ENCODE measurements around the gene SPECC1.
A peak's percentile ranks its signal among the peaks of the same experiment; 100 is the strongest.
"Not testable (repeated sequence)": the region's sequence is repeated elsewhere in the genome, so short reads cannot be mapped to it uniquely, and the experiment has no call there.

Gene SPECC1

DNA sequence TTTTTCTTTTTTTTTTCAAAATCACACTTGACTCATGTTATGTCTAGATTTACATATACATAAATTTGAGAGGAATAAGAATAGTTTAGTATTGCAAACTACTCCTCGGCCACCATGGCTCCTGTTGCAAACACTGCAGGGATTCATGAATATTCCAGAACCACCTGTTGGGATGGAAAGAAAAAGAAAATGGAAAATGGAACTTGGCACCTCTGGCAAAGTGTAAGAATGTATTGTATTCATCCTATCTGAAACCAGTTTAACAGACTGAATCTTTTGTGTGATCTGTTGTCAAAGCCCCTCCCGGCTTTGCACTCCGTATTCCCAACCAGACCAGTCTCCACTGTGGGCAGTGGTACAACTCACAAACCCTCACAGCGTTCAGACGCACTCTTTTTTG is 124.4 kb downstream of the SPECC1 start:
- DNase-seq, result no peak

DNA sequence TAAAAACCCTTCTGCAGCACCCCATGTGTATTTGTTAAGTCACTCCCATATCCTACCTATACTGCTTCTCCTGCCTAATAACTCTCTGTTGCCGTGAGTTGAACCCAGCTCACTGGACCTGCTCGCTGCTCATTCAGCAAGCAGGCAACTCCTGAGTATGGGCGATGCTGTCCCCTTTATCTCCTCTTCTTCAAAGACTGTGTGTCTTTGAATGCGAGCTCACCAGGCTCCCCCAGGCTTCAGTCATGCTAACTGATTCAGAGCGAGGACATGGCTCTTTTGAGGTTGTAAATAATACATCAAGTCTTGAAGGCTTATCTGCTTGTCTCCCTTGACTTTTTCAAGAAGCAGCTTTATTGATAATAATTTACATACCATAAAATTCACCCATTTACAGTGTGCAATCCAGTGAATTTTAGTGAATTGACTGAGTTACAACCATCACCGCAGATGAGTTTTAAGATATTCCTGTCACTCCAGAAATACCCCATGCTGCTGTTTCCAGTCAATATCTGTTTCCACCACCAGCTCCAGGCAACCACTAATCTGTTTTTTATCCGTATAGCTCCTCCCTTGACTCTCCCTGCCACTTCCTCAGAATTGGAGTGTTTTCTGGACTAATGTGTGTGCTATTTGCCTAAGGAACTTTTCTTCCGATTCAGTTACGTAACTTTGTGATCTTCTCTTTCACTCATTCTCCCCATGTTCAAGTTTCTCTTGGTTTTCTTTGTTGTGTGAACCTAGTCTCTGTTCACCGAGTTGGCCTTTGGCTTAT is 132.2 kb downstream of the SPECC1 start:
- no peak for DNase-seq

DNA sequence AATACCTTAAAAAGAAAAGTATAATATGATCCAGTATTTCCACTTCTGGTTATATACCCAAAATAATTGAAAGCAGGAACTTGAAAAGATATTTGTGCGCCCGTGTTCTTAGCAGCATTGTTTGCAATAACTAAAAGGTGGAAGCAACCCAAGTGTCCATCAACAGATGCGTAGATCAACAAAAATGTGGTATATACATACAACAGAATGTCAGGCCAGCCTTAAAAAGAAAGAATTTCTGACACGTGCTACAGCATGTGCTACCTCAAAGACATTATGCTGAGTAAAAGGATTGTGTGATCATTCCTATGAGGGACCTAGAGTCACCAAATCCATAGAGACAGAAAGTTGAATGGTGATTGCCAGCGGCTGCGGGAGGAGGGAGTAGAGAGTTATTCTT is 133.1 kb downstream of the SPECC1 start:
- no peak for DNase-seq

DNA sequence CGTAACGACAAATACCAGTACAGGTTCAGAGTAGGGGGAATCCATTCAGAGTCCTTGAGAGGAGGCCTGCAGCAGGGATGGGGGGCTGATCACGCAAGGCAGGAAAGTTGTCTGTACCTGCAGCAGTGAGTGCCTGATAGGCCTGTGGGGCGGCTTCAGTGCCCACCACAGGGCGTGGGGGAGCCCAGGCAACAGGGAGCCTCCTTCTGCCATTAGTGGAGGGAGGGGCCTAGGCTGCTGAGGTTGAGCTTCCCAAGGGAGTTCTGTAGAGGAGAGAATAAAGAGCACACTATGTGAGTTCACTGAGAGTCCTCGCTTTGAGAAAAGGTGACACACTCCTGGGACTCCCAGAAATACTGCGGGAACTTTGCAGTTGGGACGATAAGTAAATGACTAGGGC is 134.6 kb downstream of the SPECC1 start:
- DNase-seq, result no peak

DNA sequence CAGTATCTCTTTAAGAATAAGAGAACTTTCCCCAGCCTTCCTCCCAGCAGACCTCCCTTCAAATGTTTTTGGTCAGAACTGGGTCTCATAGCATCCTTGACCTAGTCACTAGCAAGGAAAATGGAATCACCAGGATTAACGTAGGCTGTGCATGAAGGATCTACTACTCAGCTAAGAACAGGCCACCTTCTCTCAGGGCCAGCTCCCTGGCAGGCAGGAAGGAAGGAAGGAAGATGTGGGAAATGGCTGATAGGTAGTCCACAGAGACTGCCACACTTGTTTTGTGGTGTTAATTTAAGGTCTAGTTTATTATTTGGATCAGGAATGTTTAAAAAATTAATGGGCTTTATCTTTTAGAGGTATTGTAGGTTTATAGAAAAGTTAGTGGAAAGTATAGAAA is 136.4 kb downstream of the SPECC1 start:
- no peak for DNase-seq

DNA sequence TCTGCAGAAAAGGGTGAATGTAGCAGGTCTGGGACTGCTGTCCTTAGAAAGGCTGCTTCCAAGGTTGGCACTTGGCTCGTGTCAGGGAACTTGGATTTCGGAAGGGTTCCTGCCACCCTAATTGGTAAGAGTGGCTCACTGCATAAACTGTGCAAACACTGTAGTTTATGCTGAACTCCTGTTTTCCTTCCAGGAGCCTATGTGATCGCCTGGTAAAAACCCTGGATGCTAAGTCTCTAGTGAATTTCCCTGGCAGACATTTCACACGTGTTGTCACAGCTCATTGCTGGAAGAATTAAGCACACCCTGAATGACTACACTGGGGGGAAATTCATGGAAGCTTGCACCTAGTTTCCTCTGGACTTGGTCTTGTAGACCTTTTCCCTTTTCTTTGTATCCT is 140.1 kb downstream of the SPECC1 start:
- DNase-seq, result no peak

DNA sequence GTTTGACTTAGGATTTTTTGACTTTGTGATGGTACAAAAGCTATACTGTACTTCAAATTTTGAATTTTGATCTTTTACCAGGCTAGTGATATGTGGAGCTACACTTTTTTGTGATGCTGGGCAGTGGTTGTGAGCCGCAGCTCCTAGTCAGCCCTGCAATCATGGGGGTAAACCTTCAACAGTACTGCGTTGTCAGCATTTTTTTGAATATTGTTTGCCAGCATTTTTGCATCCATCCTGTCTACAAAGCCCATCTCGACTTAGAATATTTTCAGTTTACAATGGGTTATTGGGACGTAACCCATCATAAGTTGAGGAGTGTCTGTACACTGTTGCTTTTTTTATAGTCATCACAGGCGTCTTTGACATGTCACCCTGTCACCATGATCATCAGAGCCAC is 142.0 kb downstream of the SPECC1 start:
- DNase-seq, result no peak

DNA sequence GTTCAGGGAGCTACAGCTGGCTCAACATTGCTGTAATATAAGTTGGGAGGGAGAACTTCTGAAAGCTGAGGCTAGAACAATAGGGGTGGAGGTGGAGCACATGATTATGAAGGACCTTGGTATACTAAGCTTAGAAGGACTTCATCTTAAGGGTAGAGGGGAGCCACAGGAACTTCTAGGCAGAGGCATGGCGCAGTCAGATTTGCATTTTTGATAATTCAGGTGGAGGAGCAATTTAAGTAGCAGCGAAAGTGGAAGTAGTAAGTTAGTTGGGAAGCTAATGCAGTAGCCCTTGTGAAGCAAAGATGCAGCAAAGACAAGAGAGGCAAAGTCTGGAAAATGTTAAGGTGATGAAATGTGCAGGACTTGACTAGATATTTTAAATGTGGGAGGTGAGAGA is 144.1 kb downstream of the SPECC1 start:
- DNase-seq, result no peak

DNA sequence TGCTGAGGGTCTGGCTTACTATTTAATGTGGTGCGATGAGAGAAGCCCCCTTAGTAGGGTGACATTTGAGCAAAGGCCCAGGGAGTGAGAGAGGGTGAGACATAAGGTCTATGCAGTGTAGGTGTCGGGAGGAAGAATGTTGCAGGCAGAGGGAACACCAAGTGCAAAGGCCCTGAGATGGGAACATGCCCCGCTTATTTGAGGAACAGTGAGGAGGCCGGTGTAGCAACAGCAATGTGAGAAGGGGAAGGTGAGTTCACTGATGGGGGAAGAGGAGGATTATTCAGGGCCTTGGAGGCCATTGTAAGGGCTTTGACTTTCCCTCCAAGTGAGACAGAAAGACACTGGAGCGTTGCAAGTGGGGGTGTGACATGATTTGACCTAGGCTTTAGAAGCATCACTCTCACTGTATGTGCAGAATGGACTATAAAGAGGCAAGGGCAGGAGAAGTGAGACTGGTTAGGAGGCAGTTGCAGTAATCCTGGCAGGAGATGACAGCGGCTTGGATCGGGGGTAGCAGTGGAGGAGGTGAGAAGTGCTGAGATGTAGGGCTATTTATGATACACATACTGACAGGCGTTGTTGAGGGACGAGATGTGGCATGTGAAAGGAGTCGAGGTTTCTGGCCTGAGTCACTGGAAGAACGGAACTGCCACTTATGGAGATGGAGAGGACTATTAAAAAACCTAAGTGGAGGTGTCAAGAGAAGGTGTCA is 145.3 kb downstream of the SPECC1 start:
- no peak for DNase-seq

DNA sequence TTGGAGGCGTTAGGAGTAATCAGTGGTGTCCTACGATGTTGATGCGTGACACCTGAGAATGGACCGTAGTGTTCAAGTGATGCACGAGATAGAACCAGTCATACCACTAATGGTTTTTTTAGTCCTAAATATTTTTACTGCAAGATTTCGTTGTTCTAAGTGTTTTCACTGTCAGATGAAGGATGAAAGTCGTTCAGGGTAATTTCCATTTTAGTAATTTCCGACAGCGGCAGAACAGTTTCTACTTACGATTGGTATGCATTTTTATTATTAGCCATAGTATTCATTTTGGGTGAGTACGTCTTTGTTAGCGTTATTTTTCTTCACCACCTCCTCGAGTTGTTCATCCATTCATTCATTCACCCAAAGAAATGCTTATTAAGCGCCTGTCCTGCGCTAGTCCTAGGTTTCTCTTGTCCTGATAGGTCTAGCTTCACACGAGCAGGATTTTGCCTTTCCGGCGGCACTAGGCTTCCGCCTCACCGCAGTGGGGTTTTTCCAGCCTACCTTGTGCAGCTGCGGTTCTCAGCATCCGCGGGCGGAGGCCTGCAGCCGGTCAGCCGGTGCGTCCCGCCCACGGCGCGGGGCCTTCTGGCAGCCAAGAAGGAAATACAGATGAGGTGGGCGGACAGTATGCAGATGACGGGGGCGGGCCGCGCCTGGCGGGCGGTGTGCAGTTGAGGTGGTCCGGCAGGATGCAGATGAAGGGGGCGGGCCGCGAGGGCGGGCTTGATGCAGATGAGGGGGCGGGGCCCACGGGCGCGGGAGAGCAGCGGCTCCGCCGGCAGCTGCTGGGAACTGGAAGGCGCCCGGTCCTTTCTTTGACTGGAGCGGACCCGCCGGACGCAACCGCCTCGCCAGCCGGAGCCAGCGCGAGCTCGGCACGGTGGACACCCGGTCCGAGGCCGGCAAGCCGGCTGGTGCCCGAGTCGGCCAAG is 146.4 kb downstream of the SPECC1 start:
- peak; percentile 91 to 97 for DNase-seq

DNA sequence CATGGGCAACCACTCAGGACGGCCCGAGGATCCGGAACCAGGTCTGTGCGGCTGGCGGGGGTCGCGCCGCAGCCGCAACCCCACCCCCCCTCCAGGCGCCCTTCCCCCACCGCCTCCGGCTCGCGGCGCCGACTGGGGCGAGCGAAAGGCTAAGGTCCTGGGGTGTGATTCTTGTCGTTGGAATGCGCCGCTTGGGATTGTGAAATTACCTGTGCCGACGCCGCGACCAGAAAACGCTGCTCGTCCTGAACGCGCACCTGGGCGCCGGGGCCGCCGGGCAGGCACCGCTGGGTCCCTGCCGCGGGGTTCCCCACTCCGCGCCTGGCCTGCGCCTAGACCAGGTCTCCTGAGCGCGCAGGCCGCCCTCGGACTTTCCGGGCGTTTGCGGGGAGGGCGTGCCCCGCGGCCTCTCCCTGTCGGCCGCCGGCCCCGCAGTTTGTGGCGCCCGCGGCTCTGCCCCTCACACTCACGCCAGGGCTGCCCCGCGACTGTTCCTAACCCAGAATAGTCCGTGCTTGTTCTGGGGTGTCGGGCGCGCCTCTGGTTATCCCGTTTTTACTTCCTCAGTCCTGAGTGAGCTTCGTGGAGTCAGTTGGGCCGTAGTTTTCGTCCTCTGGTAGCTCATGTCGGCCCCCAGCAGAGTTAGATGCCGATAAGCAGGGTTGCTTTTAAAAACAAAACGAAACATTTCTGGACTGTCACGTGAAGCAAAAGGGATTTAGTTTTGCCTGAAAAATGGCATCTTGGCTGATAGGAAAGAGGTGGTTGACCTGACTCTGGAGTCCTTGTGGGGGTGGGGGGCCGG is 147.2 kb downstream of the SPECC1 start:
- peak; percentile 28 to 34 for DNase-seq

DNA sequence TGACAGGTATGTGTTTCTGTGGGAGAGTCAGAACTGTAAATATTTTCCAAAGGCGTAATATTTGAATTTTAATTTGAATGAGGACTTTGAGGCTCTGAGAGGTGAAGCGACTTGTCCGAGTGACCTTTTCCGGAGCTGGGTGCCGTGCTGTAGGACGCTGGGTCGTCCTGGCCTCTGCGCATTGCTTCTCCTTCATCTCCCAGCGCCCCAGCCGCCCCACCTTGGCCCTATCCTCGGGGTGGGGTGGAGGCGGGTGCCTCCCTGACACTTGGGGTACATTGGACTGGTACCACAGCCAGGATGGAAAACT is 147.8 kb downstream of the SPECC1 start:
- no peak for DNase-seq

DNA sequence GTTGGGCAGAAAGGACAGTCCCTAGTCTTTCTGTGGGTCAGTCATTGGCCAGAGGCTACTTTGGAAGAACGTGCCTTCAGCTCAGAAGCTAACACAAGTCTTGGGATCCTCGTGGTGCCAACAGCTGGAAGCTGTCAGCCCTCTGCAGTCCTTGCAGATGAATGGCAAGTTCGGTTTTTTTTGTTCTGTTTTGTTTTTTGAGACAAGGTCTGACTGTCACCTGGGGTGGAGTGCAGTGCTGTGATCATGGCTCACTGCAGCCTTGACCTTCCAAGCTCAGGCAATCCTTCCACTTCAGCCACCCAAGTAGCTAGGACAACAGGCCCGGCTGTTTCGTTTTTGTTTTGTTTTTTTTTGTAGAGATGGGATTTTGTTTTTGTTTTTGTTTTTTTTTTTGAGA is 149.4 kb downstream of the SPECC1 start:
- no peak for DNase-seq

DNA sequence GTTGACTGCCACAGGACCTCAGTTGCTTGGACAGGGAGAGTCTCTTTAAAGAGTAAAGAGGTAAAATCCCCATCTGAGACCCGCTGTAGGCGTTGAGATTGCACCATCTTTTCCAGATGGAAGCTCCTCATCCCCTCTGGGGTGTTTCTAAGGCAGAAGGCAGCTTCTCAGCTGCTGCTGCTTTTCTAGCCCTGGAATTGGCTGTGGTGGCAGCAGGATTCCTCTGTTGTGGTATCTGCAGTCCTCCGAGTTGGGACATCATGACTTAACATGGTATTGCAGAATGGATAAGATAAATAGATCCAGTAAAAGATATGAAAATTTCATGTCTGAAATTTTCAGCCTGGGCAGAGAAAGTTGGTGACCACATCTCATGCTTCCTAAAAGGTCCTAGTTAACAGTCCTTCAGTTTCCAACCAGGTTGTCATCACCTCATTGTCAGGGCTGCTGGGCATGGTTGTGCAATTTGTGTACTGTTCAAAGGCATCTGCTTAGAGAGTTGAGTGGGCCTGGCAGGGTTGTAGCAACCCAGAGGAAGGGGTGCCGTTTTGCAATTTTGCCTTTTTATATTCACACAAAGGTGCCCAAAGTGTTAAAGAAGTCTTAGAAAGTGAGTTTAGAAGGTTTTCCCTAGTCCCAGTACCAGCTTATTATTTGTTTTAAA is 150.4 kb downstream of the SPECC1 start:
- DNase-seq, result no peak

DNA sequence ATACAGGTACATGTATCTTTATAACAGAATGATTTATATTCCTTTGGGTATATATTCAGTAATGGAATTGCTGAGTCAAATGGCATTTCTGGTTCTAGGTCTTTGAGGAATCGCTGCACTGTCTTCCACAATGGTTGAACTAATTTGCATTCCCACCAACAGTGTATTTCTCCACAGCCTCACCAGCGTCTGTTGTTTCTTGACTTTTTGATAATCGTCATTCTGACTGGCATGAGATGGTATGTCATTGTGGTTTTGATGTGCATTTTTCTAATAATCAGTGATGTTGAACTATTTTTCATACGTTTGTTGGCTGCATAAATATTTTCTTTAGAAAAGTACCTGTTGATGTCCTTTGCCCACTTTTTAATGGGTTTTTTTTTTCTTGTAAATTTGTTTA is 156.4 kb downstream of the SPECC1 start:
- DNase-seq, result not testable (repeated sequence)

DNA sequence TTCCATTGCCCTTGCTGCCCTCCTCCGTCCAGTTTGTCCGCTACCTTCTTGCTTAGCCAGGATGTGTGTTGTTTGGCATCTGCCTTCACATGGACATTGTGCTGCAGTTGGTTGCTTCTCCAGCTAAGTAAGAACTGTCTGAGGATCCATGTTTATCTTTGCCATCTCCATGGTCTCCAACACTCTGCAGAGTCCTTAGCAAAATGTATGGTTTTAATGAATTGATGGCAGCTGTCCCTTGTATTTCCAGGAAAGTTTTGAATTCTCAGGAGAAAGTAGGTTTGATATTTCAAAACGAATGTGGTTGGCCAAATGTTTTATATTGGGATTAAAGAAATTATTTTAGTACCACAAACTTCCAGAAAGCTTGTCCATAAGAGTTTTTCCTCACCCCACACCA is 160.9 kb downstream of the SPECC1 start:
- no peak for DNase-seq

DNA sequence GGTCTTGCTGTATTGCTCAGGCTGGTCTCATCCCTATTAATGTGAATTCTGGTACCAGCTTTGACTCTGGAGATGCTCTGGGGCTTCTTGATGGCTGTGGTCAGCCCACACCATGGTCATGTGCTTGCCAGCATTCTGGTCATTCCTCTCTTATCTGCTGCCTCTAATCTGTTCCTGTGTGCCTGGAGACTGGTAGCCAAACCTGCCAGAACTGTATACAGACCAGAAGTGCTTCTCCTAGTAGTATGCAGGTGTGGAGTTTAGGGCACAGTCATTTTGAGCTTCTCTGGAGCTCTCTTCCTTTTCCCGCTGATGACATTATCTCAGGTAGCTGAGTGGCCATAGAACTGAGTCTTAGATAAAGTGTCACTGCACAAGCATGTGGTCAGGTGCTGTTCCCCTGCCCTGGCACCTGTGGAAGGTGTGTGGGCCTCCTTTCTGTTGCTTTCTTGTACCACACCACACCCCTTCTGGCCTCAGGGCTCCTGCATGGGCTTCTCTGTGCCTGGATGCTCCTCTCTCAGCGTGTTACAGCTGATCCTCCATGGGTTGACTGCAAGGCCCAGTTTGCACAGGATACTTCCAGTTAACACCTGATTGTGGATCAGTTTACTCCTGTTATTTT is 162.7 kb downstream of the SPECC1 start:
- DNase-seq, result no peak

DNA sequence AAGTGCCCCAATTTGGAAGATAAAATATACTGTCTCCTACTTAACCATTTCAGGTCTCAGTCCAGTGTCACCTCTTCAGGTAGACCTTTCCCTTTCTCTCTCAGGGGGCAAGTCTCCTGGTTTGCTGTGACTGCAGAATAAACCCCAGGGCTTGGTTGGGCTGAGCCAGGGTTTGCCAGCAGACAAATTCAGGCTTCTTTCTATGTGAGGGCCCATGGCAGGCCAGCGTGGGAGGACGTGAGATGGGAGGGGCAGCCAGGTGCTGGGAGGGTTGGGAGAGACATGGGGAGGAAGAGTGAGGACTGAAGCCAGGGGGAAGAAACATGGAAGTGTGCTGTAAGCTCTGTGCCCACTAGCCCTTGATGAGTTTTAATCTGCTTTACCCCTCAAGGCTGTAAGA is 163.2 kb downstream of the SPECC1 start:
- DNase-seq, result no peak

DNA sequence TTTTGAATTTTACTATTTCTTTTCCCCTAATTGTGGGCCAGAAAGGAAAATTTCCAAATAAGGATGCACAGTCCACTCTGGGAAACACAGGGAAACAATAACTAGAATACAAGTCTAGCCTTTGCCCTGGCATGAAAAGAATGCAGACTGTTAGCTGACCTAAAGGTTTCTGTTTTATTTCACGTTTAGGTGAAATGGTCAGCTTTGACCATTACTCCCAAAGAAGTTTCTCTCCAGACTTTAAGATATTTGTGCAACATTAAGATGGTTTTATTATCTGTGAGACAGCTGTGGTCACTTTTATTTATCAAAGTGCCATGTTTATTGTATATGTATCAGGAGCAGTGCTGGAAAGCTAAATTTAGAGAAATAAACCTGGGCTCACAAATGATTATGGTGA is 163.9 kb downstream of the SPECC1 start:
- DNase-seq, result no peak

DNA sequence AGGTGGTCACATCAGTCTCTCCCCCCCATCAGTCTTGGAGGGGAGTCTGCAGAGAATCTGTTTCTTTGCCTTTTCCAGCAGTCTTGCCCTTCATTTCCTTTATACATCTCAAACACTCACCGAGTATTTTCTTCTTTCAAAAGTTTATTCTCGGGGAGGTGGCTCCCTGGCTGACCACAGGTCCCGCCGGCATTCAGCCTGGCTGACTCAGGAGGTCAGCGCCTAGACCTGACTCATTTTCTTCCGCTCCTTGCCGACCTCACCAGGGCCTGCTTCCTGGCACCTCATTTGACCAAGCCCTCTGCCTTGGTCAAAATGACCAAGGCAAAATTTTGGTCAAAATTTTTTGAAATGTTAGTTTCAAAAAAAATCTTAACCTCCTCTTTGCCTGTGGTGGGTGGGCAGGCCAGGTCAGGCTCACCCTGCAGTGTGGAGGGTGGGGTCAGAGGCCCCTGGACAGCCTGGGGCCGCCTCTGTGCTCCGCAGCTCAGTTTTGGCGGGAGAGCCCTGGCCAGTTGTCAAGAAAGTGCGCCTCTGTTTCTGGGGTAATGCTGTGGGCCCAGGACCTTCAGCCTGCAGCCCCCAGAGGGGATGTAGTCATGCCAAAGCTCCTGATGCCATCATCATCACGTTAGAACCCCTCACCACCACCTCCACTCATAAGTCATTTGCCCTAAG is 165.6 kb downstream of the SPECC1 start:
- no peak for DNase-seq

DNA sequence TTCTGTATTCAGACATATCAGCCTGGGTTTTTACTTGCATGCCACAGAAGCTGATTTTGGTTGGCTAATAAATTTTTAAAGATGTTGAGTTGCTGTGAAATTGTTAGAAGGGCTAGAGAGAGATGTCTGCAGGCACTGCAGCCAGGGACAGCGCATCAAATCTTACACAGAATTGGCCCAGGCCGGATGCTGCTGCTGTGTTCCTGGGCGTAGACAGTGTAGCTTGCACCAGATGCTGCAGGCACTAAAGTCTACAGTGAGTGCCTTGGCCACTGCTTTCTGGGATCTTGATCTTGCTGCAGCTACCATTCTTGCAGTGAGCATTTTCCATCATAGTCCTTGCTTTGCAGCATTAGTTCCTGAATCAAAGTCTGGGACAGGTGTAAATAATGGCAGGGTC is 169.9 kb downstream of the SPECC1 start:
- DNase-seq, result no peak

All from stimulated activated CD4-positive, alpha-beta T cell treated with anti-CD3 and anti-CD28 coated beads, Interleukin-2, amount 100 ng/mL, for 24 hours (primary cell).